K562 (cell line): Measurements from ENCODE around the gene NR5A1. TPM values are rescaled to one million over a fixed set of nuclear protein-coding genes. Genes with fewer than 3 reads are reported as not detected.

ENCODE experiments used
- BCOR ChIP-seq: fragments of 450-650 bp; IDR thresholded peaks from 2 replicates; pipeline ENCODE4 v1.6.1; 2016
- CHD4 ChIP-seq: fragments of 200-600 bp; sonication (generic); IDR thresholded peaks from 3 replicates; pipeline ENCODE4 v1.6.1; 2012; ENCODE audit warnings: low read depth, mild to moderate bottlenecking, mixed read lengths, low read length, inconsistent platforms; ENCODE audit not compliant: insufficient read depth, insufficient replicate concordance, poor library complexity, severe bottlenecking
- FOXP4 ChIP-seq: sonication (generic); formaldehyde crosslinking; IDR thresholded peaks from 2 replicates; pipeline ENCODE4 v1.8.0; 2022; ENCODE audit warnings: mild to moderate bottlenecking, missing genetic modification reagents, borderline replicate concordance
- HMBOX1 ChIP-seq: sonication (generic); IDR thresholded peaks from 2 replicates; pipeline ENCODE4 v1.6.1; 2016
- ILF3 ChIP-seq: fragments of 450-650 bp; IDR thresholded peaks from 2 replicates; pipeline ENCODE4 v1.6.1; 2018; ENCODE audit warnings: antibody characterized with exemption, mild to moderate bottlenecking, moderate library complexity, borderline replicate concordance
- IRF2 ChIP-seq: sonication (generic); formaldehyde crosslinking; IDR thresholded peaks from 2 replicates; pipeline ENCODE4 v1.8.1; 2022; ENCODE audit warnings: mild to moderate bottlenecking, missing genetic modification reagents
- KDM1A ChIP-seq, 2 experiments: fragments of 450-650 bp; IDR thresholded peaks; 2 replicates each; pipeline ENCODE4 v1.6.1; 2016; ENCODE audit warnings: mild to moderate bottlenecking in 2 of 2
- LCOR ChIP-seq: sonication (generic); formaldehyde crosslinking; IDR thresholded peaks from 2 replicates; pipeline ENCODE4 v1.8.0; 2022; ENCODE audit warnings: mild to moderate bottlenecking, missing genetic modification reagents
- PATZ1 ChIP-seq: fragments of 250-450 bp; sonication (Bioruptor Pico); IDR thresholded peaks from 2 replicates; pipeline ENCODE4 v1.5.0; 2020; ENCODE audit warnings: mild to moderate bottlenecking, borderline replicate concordance
- RFX5 ChIP-seq: IDR thresholded peaks from 2 replicates; pipeline ENCODE4 v1.6.1; 2011; ENCODE audit warnings: low read depth, mild to moderate bottlenecking, improper control_type of control experiment, low read length
- TCF7 ChIP-seq: sonication (generic); IDR thresholded peaks from 2 replicates; pipeline ENCODE4 v1.6.1; 2016; ENCODE audit warnings: antibody characterized with exemption, borderline replicate concordance
- TRIM24 ChIP-seq, 2 experiments: fragments of 450-650 bp; IDR thresholded peaks; 2 replicates each; pipeline ENCODE4 v1.6.1; 2016
- ZMIZ1 ChIP-seq, 2 experiments: fragments of 150-350 bp in 1 of 2; IDR thresholded peaks; 2 replicates each; pipeline ENCODE4 v1.6.1; 2012 to 2016; ENCODE audit warnings: low read depth in 2 of 2, low read length in 2 of 2, mild to moderate bottlenecking in 1 of 2, moderate library complexity in 1 of 2
- ZNF24 ChIP-seq: fragments of 450-650 bp; IDR thresholded peaks from 2 replicates; pipeline ENCODE4 v1.6.1; 2016
- ZNF436 ChIP-seq: fragments of 250-450, 450-650 bp; sonication (Bioruptor Pico); formaldehyde crosslinking; IDR thresholded peaks from 2 replicates; pipeline ENCODE4 v1.7.0; 2020; ENCODE audit warnings: mild to moderate bottlenecking
- ZNF699 ChIP-seq: fragments of 250-450 bp; sonication (Bioruptor Pico); IDR thresholded peaks from 2 replicates; pipeline ENCODE4 v1.8.0; 2021; ENCODE audit warnings: mild to moderate bottlenecking, moderate library complexity; ENCODE audit not compliant: insufficient replicate concordance
- polyA plus RNA-seq, 8 experiments: library from polyadenylated mRNA; depleted of rRNA in 4 of 8; stranded (reverse) in 5 of 8; unstranded in 3 of 8; fragments of >200 nt; fragmentation: Nextera tagmentation in 2 of 8; fragmentation: Illumina TruSeq in 1 of 8; extraction: Ambion mirVana in 2 of 8; extraction: Trizol in 1 of 8; gene quantifications; 2 replicates each; pipeline versions ENCODE4 v1.2.1 to v1.2.3, GENCODE V29; 2011 to 2014; ENCODE audit warnings: inconsistent platforms in 1 of 8, missing spikeins in 1 of 8
- total RNA-seq, 7 experiments: library from RNA; depleted of rRNA in 6 of 7; stranded (reverse); fragments of >200 nt in 6 of 7; fragmentation: Illumina TruSeq in 2 of 7; extraction: Trizol in 2 of 7; gene quantifications; 2 replicates each; pipeline versions ENCODE4 v1.2.1 to v1.2.3, GENCODE V29; 2011 to 2021; ENCODE audit warnings: low replicate concordance in 1 of 7

The NR5A1 gene
- total and polyA plus RNA-seq, 9 of the 15 experiments (the other 6 are each of a cell fraction or from before 2014, with no cell fraction given), result 0.11 to 0.32 (median 0.20) TPM; not detected in 6

GRCh38 chr9:124511891-124512805, 4.9 kb upstream of the NR5A1 start (continued):
- TF ChIP-seq PATZ1 (no peak), FOXP4 (CRISPR knock-in tag) (0 out of 2 replicates have a peak, but pooled peaks have one; percentile 3), TRIM24 (IDR thresholded peaks at IDR 0.05) (peak in 1 of 2 experiments; percentile 56; a peak in 1 of 4 replicates), TCF7 (no peak), ZNF24 (no peak), ILF3 (no peak), ZMIZ1 (IDR thresholded peaks at IDR 0.05; ENCODE audit: low read depth in 2 of 2, low read length in 2 of 2) (no peak), IRF2 (CRISPR knock-in tag) (no peak), CHD4 (no peak), HMBOX1 (no peak), ZNF699 (CRISPR knock-in tag) (no peak), LCOR (CRISPR knock-in tag) (0 out of 2 replicates have a peak, but pooled peaks have one; percentile 70), ZNF436 (no peak), BCOR (peak; percentile 62), KDM1A (IDR thresholded peaks at IDR 0.05) (no peak), RFX5 (no peak)
